ENCODE measurements around the gene SVIL.
"Not testable (repeated sequence)": the region's sequence is repeated elsewhere in the genome, so short reads cannot be mapped to it uniquely, and the experiment has no call there.

SVIL gene

DNA sequence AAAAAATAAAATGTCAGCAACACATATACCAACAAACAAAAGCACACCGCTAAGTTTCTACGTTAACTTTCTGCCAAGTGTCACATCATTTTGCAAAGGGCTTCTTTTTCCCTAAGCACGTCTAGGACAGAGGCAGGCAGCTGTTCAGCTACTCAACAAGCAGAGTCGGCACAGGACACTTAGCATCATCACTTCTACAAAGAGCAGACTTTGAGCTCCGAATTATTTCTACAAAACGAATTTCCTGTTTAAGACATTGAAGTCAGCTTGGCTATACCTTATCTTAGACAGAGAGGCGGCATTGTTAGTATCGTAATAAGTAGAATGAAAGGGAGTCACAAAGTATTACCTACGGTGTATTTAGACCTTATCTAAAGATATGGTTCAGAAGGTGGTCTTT is 110.1 kb downstream of the SVIL start:
- no peak overlapping the region for H3K4me3 ChIP-seq (ENCODE audit: low read depth, low read length)
- TF ChIP-seq, protein P1, sequence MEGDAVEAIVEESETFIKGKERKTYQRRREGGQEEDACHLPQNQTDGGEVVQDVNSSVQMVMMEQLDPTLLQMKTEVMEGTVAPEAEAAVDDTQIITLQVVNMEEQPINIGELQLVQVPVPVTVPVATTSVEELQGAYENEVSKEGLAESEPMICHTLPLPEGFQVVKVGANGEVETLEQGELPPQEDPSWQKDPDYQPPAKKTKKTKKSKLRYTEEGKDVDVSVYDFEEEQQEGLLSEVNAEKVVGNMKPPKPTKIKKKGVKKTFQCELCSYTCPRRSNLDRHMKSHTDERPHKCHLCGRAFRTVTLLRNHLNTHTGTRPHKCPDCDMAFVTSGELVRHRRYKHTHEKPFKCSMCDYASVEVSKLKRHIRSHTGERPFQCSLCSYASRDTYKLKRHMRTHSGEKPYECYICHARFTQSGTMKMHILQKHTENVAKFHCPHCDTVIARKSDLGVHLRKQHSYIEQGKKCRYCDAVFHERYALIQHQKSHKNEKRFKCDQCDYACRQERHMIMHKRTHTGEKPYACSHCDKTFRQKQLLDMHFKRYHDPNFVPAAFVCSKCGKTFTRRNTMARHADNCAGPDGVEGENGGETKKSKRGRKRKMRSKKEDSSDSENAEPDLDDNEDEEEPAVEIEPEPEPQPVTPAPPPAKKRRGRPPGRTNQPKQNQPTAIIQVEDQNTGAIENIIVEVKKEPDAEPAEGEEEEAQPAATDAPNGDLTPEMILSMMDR (IDR thresholded peaks at IDR 0.05; ENCODE audit: low read depth, low read length), result no peak

DNA sequence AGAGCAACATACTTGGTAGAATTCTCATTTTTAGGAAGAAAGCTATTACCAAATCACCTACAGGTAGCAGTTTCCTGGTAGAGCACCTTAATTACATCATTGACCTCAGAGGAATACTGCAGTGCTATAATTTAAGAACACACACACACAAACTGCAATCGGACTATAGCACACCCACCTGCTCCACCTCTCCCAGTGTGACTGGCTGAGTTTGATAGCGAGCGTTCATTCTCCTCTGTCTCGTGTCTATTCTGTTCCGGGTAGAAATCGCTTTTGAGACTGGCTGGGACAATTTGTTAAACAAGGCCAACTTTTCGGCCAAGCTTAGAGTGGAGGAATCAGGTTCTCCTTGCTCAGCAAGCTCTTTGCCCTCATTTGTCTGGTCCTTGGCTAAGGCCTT is 110.5 kb downstream of the SVIL start:
- TF ChIP-seq, protein P1 (IDR thresholded peaks at IDR 0.05; ENCODE audit: low read depth, low read length), result no peak
- no peak overlapping the region for H3K4me3 ChIP-seq (ENCODE audit: low read depth, low read length)

DNA sequence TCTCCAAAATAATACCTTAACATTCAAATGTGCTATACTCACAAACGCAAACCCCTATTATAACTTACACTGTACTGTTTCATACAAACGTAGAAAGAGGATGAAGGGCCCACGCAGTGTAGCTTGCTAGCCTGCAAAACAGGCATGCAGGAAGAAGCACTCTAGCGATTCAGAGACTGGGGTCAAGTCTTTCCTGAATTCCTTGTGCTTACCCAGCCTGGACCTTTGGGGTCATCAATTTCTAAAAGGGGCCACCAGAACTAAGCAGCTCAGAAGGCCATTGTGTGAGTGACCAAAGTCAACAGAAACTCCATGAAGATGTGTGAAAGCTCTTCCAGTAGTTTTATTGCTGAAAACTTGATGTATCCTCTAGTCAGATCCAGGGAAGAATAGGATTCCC is 111.9 kb downstream of the SVIL start:
- H3K4me3 ChIP-seq (ENCODE audit: low read depth, low read length), result no peak overlapping the region
- TF ChIP-seq, protein P1 (IDR thresholded peaks at IDR 0.05; ENCODE audit: low read depth, low read length), result no peak

DNA sequence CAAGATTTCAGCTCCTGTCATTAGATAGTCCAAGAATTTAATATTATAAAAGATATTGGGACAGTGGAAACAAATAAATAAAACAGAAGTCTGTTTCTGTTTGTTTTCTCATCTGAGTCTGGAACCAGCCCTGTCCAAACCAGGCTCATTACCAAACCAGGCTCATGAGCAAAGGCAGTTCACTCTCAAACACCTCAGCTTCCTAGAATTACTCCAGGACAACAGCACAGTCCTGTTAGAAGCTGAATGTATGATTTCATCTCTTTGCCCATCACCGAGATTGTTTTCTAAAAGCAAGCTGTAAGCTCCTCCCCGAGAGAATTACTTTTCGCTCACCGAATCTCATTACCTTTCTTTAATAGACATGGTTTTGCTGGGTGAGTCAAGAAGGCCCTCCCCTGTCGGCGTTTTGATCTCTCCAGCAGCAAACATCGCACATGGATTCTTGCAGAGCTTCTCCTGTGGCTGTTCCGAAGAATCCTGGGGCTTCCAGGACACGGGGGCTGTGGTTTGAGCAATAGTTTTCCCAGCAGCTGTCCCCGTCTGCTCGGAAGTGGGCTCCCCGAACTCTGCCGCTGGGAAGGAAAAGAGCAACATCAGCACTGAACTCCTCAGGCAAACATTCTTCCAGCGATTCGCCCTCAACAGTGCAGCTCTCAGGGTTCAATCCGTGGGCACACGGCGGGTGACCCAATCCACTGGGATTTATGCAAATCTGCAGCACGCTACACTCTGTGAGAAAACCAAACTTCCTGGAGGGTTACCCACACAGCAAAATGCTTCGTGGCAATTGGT is 112.5 kb downstream of the SVIL start:
- H3K4me3 ChIP-seq (ENCODE audit: low read depth, low read length), result no peak overlapping the region
- TF ChIP-seq, protein P1 (IDR thresholded peaks at IDR 0.05; ENCODE audit: low read depth, low read length), result no peak

DNA sequence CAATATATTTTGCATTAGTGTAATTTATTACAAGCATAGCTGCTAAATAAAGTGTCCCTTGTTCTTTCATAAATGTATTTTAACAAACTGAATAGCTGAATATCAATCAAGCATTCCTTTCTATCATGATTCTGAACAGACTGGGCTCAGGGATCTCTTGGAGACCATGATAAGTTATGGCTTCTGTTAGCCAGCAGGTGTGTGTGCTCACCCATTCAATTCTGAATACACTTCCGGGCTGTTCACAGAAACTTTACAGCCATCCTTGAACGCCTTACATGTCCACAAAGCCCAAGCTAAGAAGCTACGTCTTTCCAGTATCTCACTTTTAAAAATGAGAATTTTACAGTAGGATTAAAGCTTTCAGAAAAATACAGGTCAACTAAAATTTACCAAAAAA is 115.1 kb downstream of the SVIL start:
- TF ChIP-seq, protein P1 (IDR thresholded peaks at IDR 0.05; ENCODE audit: low read depth, low read length), result no peak
- no peak overlapping the region for H3K4me3 ChIP-seq (ENCODE audit: low read depth, low read length)

DNA sequence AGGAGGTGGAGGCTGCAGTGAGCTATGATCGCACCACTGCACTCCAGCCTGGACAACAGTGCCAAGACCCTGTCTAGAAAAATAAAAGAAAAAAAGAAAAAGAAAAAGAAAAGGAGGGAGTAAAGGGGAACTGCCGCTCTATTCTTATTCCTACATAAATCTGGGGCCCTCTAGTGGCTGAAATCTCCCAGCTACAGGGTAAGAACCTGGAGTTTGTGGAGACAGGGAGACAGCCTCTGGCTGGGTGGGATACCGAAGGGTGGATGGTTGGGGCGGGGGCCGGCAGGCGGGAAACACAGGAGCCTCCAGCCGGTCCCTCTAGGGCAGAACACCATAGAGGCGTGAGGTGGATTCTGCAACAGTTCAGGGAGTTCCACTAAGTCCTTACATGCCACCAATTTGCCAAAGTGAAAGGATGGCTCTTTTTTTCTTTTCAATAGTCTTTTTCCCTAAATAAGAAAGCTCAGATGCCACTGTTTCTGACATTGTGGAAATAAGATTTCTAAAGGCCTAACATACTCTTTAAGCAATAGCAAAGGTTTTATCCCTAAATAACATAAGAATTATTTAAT is 117.3 kb downstream of the SVIL start:
- TF ChIP-seq, protein P1 (IDR thresholded peaks at IDR 0.05; ENCODE audit: low read depth, low read length), result peak; percentile 53; the same call in 1 of the 2 replicates
- H3K4me3 ChIP-seq (ENCODE audit: low read depth, low read length), result no peak overlapping the region

DNA sequence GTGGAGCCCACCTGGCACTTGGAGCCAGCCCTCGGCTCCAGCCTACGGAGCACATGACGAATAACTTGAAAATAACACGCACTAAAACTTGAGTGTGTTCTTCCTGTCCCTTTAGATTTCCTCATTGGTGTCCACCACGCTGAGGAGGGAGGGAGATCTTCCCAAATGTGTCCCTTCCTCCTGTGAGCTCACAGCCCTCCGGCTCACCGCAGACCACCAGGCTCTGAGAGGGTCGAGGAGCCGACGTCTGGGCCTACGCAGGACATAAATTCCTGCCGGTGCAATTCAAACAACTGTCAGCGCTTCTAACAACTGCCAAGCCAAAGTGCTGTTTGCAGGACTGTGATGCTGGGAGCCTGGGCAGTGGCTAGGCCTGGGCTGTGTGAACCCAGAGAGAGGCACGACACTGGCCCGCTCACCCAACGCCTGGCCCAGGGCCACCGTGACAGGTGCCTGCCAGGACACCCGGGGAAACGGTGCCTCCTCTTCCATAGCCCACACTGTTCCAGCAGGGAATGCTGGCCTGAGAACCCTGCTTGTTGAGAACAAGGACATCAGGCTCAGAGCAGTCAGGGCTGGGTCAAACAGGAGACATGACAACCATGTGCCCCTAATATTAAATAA is 118.3 kb downstream of the SVIL start:
- H3K4me3 ChIP-seq (ENCODE audit: low read depth, low read length), result not testable (repeated sequence)

DNA sequence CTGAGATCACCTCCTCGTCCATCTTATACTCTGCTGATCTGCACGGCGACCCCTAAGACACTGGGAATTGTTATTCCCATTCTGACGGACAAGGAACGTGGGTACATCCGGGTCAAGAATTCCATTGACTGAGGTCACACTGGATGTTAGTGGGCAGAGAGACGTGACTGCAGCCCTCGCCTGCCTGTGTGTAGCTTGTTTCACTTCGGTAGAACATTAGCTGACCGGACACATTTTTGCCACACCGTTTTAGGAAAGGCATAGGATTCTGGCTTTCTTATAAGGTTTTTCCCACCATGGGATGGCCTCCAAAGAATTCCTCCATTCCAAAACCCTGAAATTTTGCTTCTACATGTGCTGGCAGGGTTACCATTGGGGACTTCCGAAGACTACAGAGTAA is 118.9 kb downstream of the SVIL start:
- not testable (repeated sequence) for H3K4me3 ChIP-seq (ENCODE audit: low read depth, low read length)

DNA sequence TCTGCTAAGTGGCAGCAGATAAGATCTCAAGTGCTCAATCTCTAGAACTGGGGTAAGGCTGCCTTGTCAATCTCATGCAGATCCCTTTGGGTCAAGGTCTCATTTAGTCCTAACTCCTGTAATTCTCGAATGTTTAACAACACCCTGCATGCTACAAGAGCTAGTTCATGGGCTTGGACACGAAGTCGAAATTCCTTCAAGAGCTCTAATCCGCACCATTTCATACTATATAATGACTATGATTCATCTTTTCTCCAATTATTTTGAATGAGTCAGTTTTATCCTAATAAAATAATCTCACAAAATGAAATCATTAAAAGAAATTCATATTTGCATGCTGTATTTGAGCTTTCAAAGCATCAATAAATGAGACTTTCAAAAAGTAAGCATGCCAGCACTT is 119.7 kb downstream of the SVIL start:
- H3K4me3 ChIP-seq (ENCODE audit: low read depth, low read length), result not testable (repeated sequence)

Data from WI38 (cell line).